Kidney epithelial cell (primary cell): ENCODE results near the gene SND1. TPM values are rescaled to one million over a fixed set of nuclear protein-coding genes. Genes with fewer than 3 reads are reported as not detected.

ENCODE experiments used
- DNase-seq: peaks from one replicate; pipeline ENCODE4 v3.0.0-alpha.2; 2010; ENCODE audit warnings: low read depth
- H3K27me3 ChIP-seq: 2 replicates; pipeline ENCODE4 v1.6.0; 2011; ENCODE audit warnings: low read length; ENCODE audit not compliant: control insufficient read depth, insufficient read depth
- H3K36me3 ChIP-seq: 2 replicates; pipeline ENCODE4 v1.5.1; 2011; ENCODE audit warnings: low read length; ENCODE audit not compliant: control insufficient read depth, insufficient read depth
- H3K4me3 ChIP-seq: 2 replicates; pipeline ENCODE4 v1.5.1; 2011; ENCODE audit warnings: low read depth, mild to moderate bottlenecking, control low read depth, low read length
- CTCF ChIP-seq: IDR thresholded peaks from 2 replicates; pipeline ENCODE4 v1.5.1; 2011; ENCODE audit warnings: mild to moderate bottlenecking, moderate library complexity, low read length, control low read depth, inconsistent platforms; ENCODE audit not compliant: insufficient read depth, poor library complexity, severe bottlenecking
- total RNA-seq: library from RNA; depleted of rRNA; stranded (reverse); fragments of >200 nt; gene quantifications from 2 replicates; pipeline ENCODE4 v1.2.3, GENCODE V29; 2015

The SND1 gene
- total RNA-seq, 1 donor from 2014 or later, result 257 TPM

DNA sequence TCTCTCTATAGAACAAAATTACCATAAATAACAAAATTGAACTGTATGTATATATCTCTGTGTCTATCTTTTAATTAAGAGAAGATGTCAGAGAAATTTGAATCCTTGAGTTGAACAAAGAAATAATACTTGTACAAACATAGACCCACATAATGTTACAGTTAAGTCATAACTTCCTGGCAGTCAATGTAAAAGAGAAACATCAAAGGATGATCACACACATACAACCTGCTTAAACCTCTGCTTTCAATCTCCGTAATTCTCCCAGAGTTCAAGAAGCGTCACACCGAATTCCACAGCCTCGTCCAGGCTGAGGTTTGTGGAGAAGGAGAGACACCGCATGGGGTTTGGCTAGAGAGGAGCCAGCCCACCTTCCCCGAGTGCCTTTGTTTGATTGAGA, 419.4 kb downstream of the SND1 start:
- DNase-seq, result no peak
- Histone ChIP-seq H3K4me3 (no peak overlapping the region), H3K36me3 (no peaks in the 10 kb centered on the region), H3K27me3 (no peaks in the 10 kb centered on the region)
- TF ChIP-seq CTCF, result no peak

- Histone ChIP-seq H3K4me3 (no peak overlapping the region), H3K27me3 (no peaks in the 10 kb centered on the region), H3K36me3 (no peaks in the 10 kb centered on the region)
- no peak for DNase-seq
- no peak for TF ChIP-seq CTCF
These were observed 419.8 kb downstream of the SND1 start for GRCh38 chr7:128071801-128072200.

DNA sequence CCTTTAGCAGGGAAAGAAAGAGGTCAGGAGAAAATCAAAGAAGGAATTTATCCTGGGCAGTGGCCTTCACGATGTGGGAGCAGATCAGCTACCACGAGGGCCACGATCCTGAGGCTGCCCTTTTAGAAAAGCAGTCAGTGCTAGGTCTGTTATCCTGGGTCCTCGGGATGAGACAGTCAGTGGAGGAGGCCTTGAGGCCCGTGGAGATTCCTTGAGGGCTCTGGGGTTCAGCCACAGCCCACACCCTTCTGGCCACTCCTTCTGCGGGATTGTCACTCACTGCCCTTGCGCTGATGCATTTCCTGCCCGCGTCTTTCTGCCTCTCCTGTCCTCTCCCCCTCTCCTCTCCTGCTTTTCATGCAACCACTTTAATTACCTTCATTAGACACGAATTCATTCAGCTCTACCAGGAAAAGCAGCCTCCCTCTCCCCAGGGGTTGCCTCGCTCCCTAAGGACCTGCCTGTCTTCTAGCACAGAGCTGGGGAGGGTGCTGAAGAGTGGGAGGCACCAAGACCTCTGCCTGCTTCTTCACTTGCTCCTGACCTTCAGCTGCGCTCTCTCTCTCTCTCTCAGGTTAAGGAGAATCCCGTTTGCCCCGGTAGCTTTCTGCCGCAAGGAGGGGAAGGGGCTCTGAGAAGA, 421.8 kb downstream of the SND1 start:
- DNase-seq, result no peak
- H3K36me3 ChIP-seq, result peaks cover 1% of the 10 kb centered on the region
- no peak for TF ChIP-seq CTCF
- no peak overlapping the region for H3K4me3 ChIP-seq
- H3K27me3 ChIP-seq, result no peaks in the 10 kb centered on the region

DNA sequence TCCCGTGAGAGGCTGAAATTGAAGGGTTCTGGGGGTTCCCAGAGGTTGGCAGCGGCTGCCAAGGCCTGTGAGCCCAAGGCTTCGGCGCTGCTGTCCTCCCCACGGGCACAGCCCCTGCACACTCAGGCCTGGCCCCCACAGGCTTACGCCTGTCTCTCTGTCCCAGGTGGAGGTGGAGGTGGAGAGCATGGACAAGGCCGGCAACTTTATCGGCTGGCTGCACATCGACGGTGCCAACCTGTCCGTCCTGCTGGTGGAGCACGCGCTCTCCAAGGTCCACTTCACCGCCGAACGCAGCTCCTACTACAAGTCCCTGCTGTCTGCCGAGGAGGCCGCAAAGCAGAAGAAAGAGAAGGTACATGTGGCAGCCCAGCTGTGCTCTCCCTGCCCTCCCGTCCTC, 422.3 kb downstream of the SND1 start:
- peaks cover 1% of the 10 kb centered on the region for H3K36me3 ChIP-seq
- no peak for TF ChIP-seq CTCF
- no peak overlapping the region for H3K4me3 ChIP-seq
- DNase-seq, result no peak
- H3K27me3 ChIP-seq, result no peaks in the 10 kb centered on the region

DNA sequence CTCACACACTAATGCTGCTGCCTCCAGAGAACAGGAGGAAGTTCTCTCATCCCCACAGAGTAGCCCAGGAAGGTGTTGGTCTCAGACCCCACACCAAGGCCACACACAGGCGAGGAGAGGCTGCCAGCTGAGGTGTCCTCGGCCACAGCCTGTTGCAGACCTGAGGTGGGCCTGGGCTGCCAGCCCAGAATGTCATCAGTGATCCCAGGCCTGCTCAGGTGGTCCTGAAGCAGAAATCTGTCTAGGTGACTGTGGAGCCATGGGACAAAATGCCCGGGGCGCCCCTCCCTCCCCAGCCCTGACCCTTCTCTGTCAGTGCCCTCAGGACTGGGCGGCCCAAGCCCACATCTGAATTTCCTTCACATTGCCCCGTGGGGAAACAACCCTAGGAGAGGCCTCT, 422.7 kb downstream of the SND1 start:
- no peak for TF ChIP-seq CTCF
- no peak for DNase-seq
- no peak overlapping the region for H3K4me3 ChIP-seq
- peaks cover 1% of the 10 kb centered on the region for H3K36me3 ChIP-seq
- H3K27me3 ChIP-seq, result no peaks in the 10 kb centered on the region
